GM12878 (cell line): Measurements from ENCODE around the gene OR14I1. TPM values are rescaled to one million over a fixed set of nuclear protein-coding genes. Genes with fewer than 3 reads are reported as not detected.

Experiments
- ATAC-seq: fragments of 200-7000 bp; cut with Tn5 transposase; 3 replicates; pipeline ENCODE4 v1.9.1; 2020; ENCODE audit warnings: mild to moderate bottlenecking, moderate library complexity
- BruUV-seq: library from RNA; stranded (reverse); fragments of 400-500 nt; replicated peaks from 2 replicates; lab custom pipeline; 2021; lab: Mats Ljungman, UMichigan
- CTCF ChIA-PET: fragments of 300-600 bp; sonication (Branson Sonifier 250); formaldehyde crosslinking; extraction: SDS; loops from one replicate; lab custom pipeline; 2021; ENCODE audit warnings: inconsistent platforms; lab: Yijun Ruan, JAX
- POLR2A ChIA-PET: fragments of 350-600 bp; formaldehyde crosslinking; extraction: SDS; loops from one replicate; lab custom pipeline; 2021; ENCODE audit warnings: inconsistent platforms; lab: Charles Lee
- RAD21 ChIA-PET: fragments of 300-600 bp; sonication (Branson Sonifier 250); formaldehyde crosslinking; loops from one replicate; lab custom pipeline; 2023; ENCODE audit warnings: antibody characterized with exemption; ENCODE audit not compliant: unreplicated experiment; lab: Charles Lee
- SMC1A ChIA-PET: fragments of 300-600 bp; sonication (Branson Sonifier 250); formaldehyde crosslinking; loops from one replicate; lab custom pipeline; 2023; ENCODE audit not compliant: unreplicated experiment, uncharacterized antibody; lab: Charles Lee
- DNase-seq: peaks from one replicate; pipeline ENCODE4 v3.0.0-alpha.2; 2011; ENCODE audit warnings: low read depth, low spot score
- FAIRE-seq: peaks from 3 replicates; lab custom pipeline; 2011; peaks lifted over from hg19 to GRCh38; lab: Jason Lieb, UNC
- H2AFZ ChIP-seq: 2 replicates; pipeline ENCODE4 v1.6.0; 2011; ENCODE audit warnings: low read depth, low read length, control low read depth; ENCODE audit not compliant: control insufficient read depth
- H3K27ac ChIP-seq: 2 replicates; pipeline ENCODE4 v1.5.1; 2011; ENCODE audit warnings: control low read depth; ENCODE audit not compliant: control insufficient read depth, insufficient read depth
- H3K27me3 ChIP-seq, 2 experiments: replicated peaks in 1 of 2; 2 replicates each; pipeline versions ENCODE4 v1.6.0 to v1.6.1; 2011; ENCODE audit warnings: low read length in 1 of 2; ENCODE audit not compliant: control insufficient read depth in 2 of 2, insufficient read depth in 2 of 2
- H3K36me3 ChIP-seq, 2 experiments: 2 replicates each; pipeline ENCODE4 v1.5.1; 2011; ENCODE audit warnings: low read length in 1 of 2; ENCODE audit not compliant: control insufficient read depth in 2 of 2, insufficient read depth in 2 of 2
- H3K4me1 ChIP-seq: 2 replicates; pipeline ENCODE4 v1.6.1; 2011; ENCODE audit warnings: mild to moderate bottlenecking, low read length, moderate library complexity, mixed read lengths; ENCODE audit not compliant: control insufficient read depth, insufficient read depth
- H3K4me2 ChIP-seq: 2 replicates; pipeline ENCODE4 v1.6.0; 2011; ENCODE audit warnings: control low read depth; ENCODE audit not compliant: control insufficient read depth, insufficient read depth
- H3K4me3 ChIP-seq: fragments of 200-600 bp; sonication (generic); 2 replicates; pipeline ENCODE4 v1.5.1; 2016
- H3K79me2 ChIP-seq: 2 replicates; pipeline ENCODE4 v1.6.0; 2011; ENCODE audit warnings: low read length; ENCODE audit not compliant: control insufficient read depth, insufficient read depth
- H3K9ac ChIP-seq: 2 replicates; pipeline ENCODE4 v1.8.0; 2011; ENCODE audit warnings: low read length, control low read depth, mixed read lengths; ENCODE audit not compliant: control insufficient read depth, insufficient read depth
- H3K9me3 ChIP-seq: replicated peaks from 3 replicates; pipeline ENCODE4 v1.5.1; 2011; ENCODE audit warnings: mild to moderate bottlenecking, low read length; ENCODE audit not compliant: control insufficient read depth, insufficient read depth
- H4K20me1 ChIP-seq: 2 replicates; pipeline ENCODE4 v1.6.0; 2011; ENCODE audit not compliant: control insufficient read depth, insufficient read depth
- ATF7 ChIP-seq: fragments of 450-650 bp; IDR thresholded peaks from 2 replicates; pipeline ENCODE4 v1.6.1; 2016; ENCODE audit warnings: low read depth, mild to moderate bottlenecking
- BCL3 ChIP-seq: IDR thresholded peaks from 2 replicates; pipeline ENCODE4 v1.6.1; 2011; ENCODE audit warnings: borderline replicate concordance, low read depth, mild to moderate bottlenecking, moderate library complexity, low read length; ENCODE audit not compliant: insufficient read depth, poor library complexity, severe bottlenecking
- CEBPZ ChIP-seq: fragments of 150-350 bp; IDR thresholded peaks from 2 replicates; pipeline ENCODE4 v1.6.1; 2016; ENCODE audit warnings: low read depth, low read length
- CHD4 ChIP-seq: fragments of 200-600 bp; sonication (generic); IDR thresholded peaks from 2 replicates; pipeline ENCODE4 v1.6.1; 2016; ENCODE audit warnings: mild to moderate bottlenecking
- EZH2 ChIP-seq: IDR thresholded peaks from 2 replicates; pipeline ENCODE4 v1.6.1; 2012; ENCODE audit warnings: low read depth, mild to moderate bottlenecking, control low read depth, inconsistent platforms, low read length, borderline replicate concordance; ENCODE audit not compliant: control insufficient read depth
- HDAC2 ChIP-seq: fragments of 200-600 bp; sonication (generic); IDR thresholded peaks from 2 replicates; pipeline ENCODE4 v1.6.1; 2017
- IKZF1 ChIP-seq: fragments of 450-650 bp; conservative IDR thresholded peaks from 2 replicates; pipeline ENCODE4 v1.6.1; 2017; ENCODE audit warnings: antibody characterized with exemption, mild to moderate bottlenecking
- IRF4 ChIP-seq: IDR thresholded peaks from 2 replicates; pipeline ENCODE4 v1.6.1; 2011; ENCODE audit warnings: low read depth, low read length
- MTA2 ChIP-seq: fragments of 450-650 bp; IDR thresholded peaks from 2 replicates; pipeline ENCODE4 v1.6.1; 2016; ENCODE audit warnings: low read depth, mild to moderate bottlenecking, moderate library complexity
- NR2C1 ChIP-seq: fragments of 450-650 bp; IDR thresholded peaks from 2 replicates; pipeline ENCODE4 v1.6.1; 2017; ENCODE audit warnings: antibody characterized with exemption, mild to moderate bottlenecking, moderate library complexity
- PBX3 ChIP-seq: IDR thresholded peaks from 2 replicates; pipeline ENCODE4 v1.6.1; 2011; ENCODE audit warnings: mild to moderate bottlenecking, low read depth, low read length, moderate library complexity; ENCODE audit not compliant: insufficient replicate concordance
- POU2F2 ChIP-seq: IDR thresholded peaks from 3 replicates; pipeline ENCODE4 v1.6.1; 2011; ENCODE audit warnings: low read depth, mild to moderate bottlenecking, low read length, borderline replicate concordance
- SMAD1 ChIP-seq: fragments of 450-650 bp; IDR thresholded peaks from 2 replicates; pipeline ENCODE4 v1.6.1; 2018; ENCODE audit warnings: mild to moderate bottlenecking, low read depth; ENCODE audit not compliant: partially characterized antibody
- SMARCA5 ChIP-seq: fragments of 450-650 bp; IDR thresholded peaks from 2 replicates; pipeline ENCODE4 v1.6.1; 2017; ENCODE audit warnings: mild to moderate bottlenecking
- TCF3 ChIP-seq: IDR thresholded peaks from 2 replicates; pipeline ENCODE4 v1.6.1; 2012; ENCODE audit warnings: low read depth, mild to moderate bottlenecking, low read length, borderline replicate concordance; ENCODE audit not compliant: insufficient read depth
- YY1 ChIP-seq: IDR thresholded peaks from 2 replicates; pipeline ENCODE4 v1.6.1; 2011; ENCODE audit warnings: low read depth, mild to moderate bottlenecking, low read length
- ZBED1 ChIP-seq: IDR thresholded peaks from 2 replicates; pipeline ENCODE4 v1.6.1; 2016; ENCODE audit warnings: borderline replicate concordance
- WGBS: methylation state at CpG from one replicate; pipeline ENCODE4 v1.1.6; 2016; ENCODE audit warnings: low lambda C conversion rate; ENCODE audit not compliant: insufficient replicate concordance, insufficient coverage; ENCODE audit errors: missing lambda C conversion rate; 5-methylcytosine and 5-hydroxymethylcytosine counted together
- in situ Hi-C: fragments of 300-500 bp; cut with MboI; formaldehyde crosslinking; loops from 9 replicates; pipeline ENCODE4 v1.14.3; 2018; ENCODE audit warnings: mixed read lengths
- intact Hi-C: fragments of 100-400 bp; cut with micrococcal nuclease; formaldehyde crosslinking; loops from one replicate; pipeline ENCODE4 v1.14.2; 2022; ENCODE audit not compliant: unreplicated experiment
- polyA plus RNA-seq, 11 experiments: library from polyadenylated mRNA; depleted of rRNA in 4 of 11; unstranded in 6 of 11; stranded (reverse) in 5 of 11; fragments of >200 nt; fragmentation: Nextera tagmentation in 4 of 11; fragmentation: Illumina TruSeq in 1 of 11; extraction: Ambion mirVana in 4 of 11; extraction: Trizol in 1 of 11; gene quantifications; 1 replicate in 1 of 11; 2 replicates in 10 of 11; pipeline versions ENCODE4 v1.2.1 to v1.2.3, GENCODE V29; 2011 to 2016; ENCODE audit warnings: inconsistent platforms in 2 of 11, missing spikeins in 2 of 11, low read depth in 1 of 11
- total RNA-seq, 4 experiments: library from RNA; depleted of rRNA in 3 of 4; stranded (reverse); fragments of >200 nt in 3 of 4; fragmentation: Illumina TruSeq in 1 of 4; extraction: Trizol in 1 of 4; gene quantifications; 2 replicates each; pipeline versions ENCODE4 v1.2.1 to v1.2.3, GENCODE V29; 2013 to 2021

The OR14I1 gene
- total and polyA plus RNA-seq, 10 of the 15 experiments (the other 5 are each of a cell fraction or from before 2014, with no cell fraction given): 0.21 to 1.5 (median 0.79) TPM

- BruUV-seq: no TSS peak
- SMC1A ChIA-PET: interaction anchor here (1.1 to 1.4 kb wide), 4 partner anchors 9 to 41 kb away, joined by 3 to 5 read pairs (median 4); no protein-coding TSS in a partner anchor
- ATAC-seq: no peak
- FAIRE-seq: no peak
- in situ Hi-C loops (no loop called here), intact Hi-C loops (no loop called here)
- H3K27me3 ChIP-seq: no peaks in the 10 kb centered on the region
- TF ChIP-seq HDAC2: no peak
- no peak for TF ChIP-seq EZH2
- TF ChIP-seq PBX3: no peak
- TF ChIP-seq MTA2: no peak
- no peak for TF ChIP-seq CEBPZ
- TF ChIP-seq CHD4: no peak
- TF ChIP-seq SMAD1: no peak
- TF ChIP-seq SMARCA5: no peak
- TF ChIP-seq IKZF1: no peak
- TF ChIP-seq ATF7: no peak
- no peak for TF ChIP-seq TCF3
- TF ChIP-seq POU2F2: no peak
- no peak for TF ChIP-seq NR2C1
- TF ChIP-seq ZBED1: no peak
- TF ChIP-seq BCL3: no peak
- no peak for TF ChIP-seq IRF4
- no peak for TF ChIP-seq YY1
- no peaks in the 10 kb centered on the region for H4K20me1 ChIP-seq
- H3K4me2 ChIP-seq: no peak overlapping the region
- peaks cover 9% of the 10 kb centered on the region; the same call in 2 of the 3 replicates for H3K9me3 ChIP-seq
- no peaks in the 10 kb centered on the region for H3K36me3 ChIP-seq
- no peaks in the 10 kb centered on the region for H3K4me1 ChIP-seq
- POLR2A ChIA-PET: no interaction called here
- RAD21 ChIA-PET: interaction anchor here (1.7 kb wide), 1 partner anchor 96 kb away, joined by 5 read pairs; no protein-coding TSS in a partner anchor
- no peak overlapping the region for H3K4me3 ChIP-seq
- no peaks in the 10 kb centered on the region for H3K79me2 ChIP-seq
- CTCF ChIA-PET: interaction anchor here (1.0 to 1.8 kb wide), 2 partner anchors 11 to 13 kb away, joined by 3 to 5 read pairs; no protein-coding TSS in a partner anchor
- no peak for DNase-seq
- WGBS: 37% methylated on average over 4 of the region's 4 CpGs
- H2AFZ ChIP-seq: no peak overlapping the region
- no peak overlapping the region for H3K9ac ChIP-seq
- H3K27ac ChIP-seq: no peak overlapping the region
These were observed 7.8 kb upstream of the OR14I1 start for GRCh38 chr1:248710305-248710900.
